K562 (cell line): ENCODE measurements around the gene HMGA1. TPM values are rescaled to one million over a fixed set of nuclear protein-coding genes. Genes with fewer than 3 reads are reported as not detected.

ENCODE experiments used
- ATAC-seq: fragments of 200-7000 bp; cut with Tn5 transposase; 3 replicates; pipeline ENCODE4 v1.9.1; 2020; ENCODE audit warnings: moderate library complexity
- BruUV-seq: library from RNA; stranded (reverse); fragments of 400-500 nt; replicated peaks from 2 replicates; lab custom pipeline; 2021; lab: Mats Ljungman, UMichigan
- CTCF ChIA-PET: fragments of 300-600 bp; formaldehyde crosslinking; extraction: SDS; loops from one replicate; lab custom pipeline; 2021; ENCODE audit warnings: low intra/inter-chr PET ratio; lab: Yijun Ruan, JAX
- POLR2A ChIA-PET: fragments of 300-600, 350-650 bp; sonication (Branson Sonifier 250); formaldehyde crosslinking; extraction: SDS; loops from one replicate; lab custom pipeline; 2021; ENCODE audit warnings: antibody characterized with exemption, inconsistent platforms; lab: Yijun Ruan, JAX
- DNase-seq, 4 experiments: peaks; one replicate each; pipeline versions ENCODE4 v3.0.0 to v3.0.0-alpha.2; 2011 to 2018; ENCODE audit warnings: low spot score in 3 of 4, mixed read lengths in 3 of 4; ENCODE audit errors: extremely low read depth in 1 of 4
- FAIRE-seq: peaks from 2 replicates; lab custom pipeline; 2011; peaks lifted over from hg19 to GRCh38; lab: Jason Lieb, UNC
- H2AFZ ChIP-seq: 2 replicates; pipeline ENCODE4 v1.6.0; 2011; ENCODE audit warnings: low read depth, low read length, control low read depth, inconsistent platforms
- H3K27ac ChIP-seq: fragments of 200-600 bp; 3 replicates; pipeline ENCODE4 v1.8.0; 2011; ENCODE audit warnings: low read depth, mild to moderate bottlenecking, control low read depth, inconsistent platforms, low read length, moderate library complexity, mixed read lengths; ENCODE audit errors: extremely low read depth
- H3K27me3 ChIP-seq, 2 experiments: fragments of 300-600 bp in 1 of 2; 2 replicates in 1 of 2; 3 replicates in 1 of 2; pipeline versions ENCODE4 v1.6.0 to v1.8.0; 2011; ENCODE audit warnings: inconsistent platforms in 2 of 2, low read length in 2 of 2, mild to moderate bottlenecking in 1 of 2, mixed read lengths in 1 of 2, moderate library complexity in 1 of 2; ENCODE audit not compliant: control insufficient read depth in 2 of 2, insufficient read depth in 2 of 2
- H3K36me3 ChIP-seq: fragments of 300-600 bp; 3 replicates; pipeline ENCODE4 v1.8.0; 2011; ENCODE audit warnings: mild to moderate bottlenecking, low read length, inconsistent platforms; ENCODE audit not compliant: control insufficient read depth, insufficient read depth
- H3K4me1 ChIP-seq, 2 experiments: fragments of 200-600 bp in 1 of 2; replicated peaks in 1 of 2; 2 replicates in 1 of 2; 3 replicates in 1 of 2; pipeline versions ENCODE4 v1.5.1 to v1.8.0; 2011; ENCODE audit warnings: inconsistent platforms in 2 of 2, low read length in 2 of 2, mild to moderate bottlenecking in 1 of 2, mixed read lengths in 1 of 2, moderate library complexity in 1 of 2; ENCODE audit not compliant: control insufficient read depth in 2 of 2, insufficient read depth in 2 of 2
- H3K4me2 ChIP-seq: 2 replicates; pipeline ENCODE4 v1.6.1; 2011; ENCODE audit warnings: low read length, control low read depth, inconsistent platforms, mixed read lengths; ENCODE audit not compliant: insufficient read depth
- H3K4me3 ChIP-seq: fragments of 200-600 bp; sonication (generic), shearing (Covaris generic); 2 replicates; pipeline ENCODE4 v1.5.1; 2016; ENCODE audit warnings: control low read depth, inconsistent platforms
- H3K79me2 ChIP-seq: fragments of 200-600 bp; 3 replicates; pipeline ENCODE4 v1.8.0; 2011; ENCODE audit warnings: low read length, inconsistent platforms; ENCODE audit not compliant: control insufficient read depth, insufficient read depth
- H3K9ac ChIP-seq, 2 experiments: 2 replicates each; pipeline versions ENCODE4 v1.6.0 to v1.6.1; 2011; ENCODE audit warnings: low read depth in 2 of 2, low read length in 2 of 2, control low read depth in 1 of 2, inconsistent platforms in 1 of 2, mild to moderate bottlenecking in 1 of 2, mixed read lengths in 1 of 2; ENCODE audit not compliant: insufficient read depth in 1 of 2
- H3K9me1 ChIP-seq: one replicate; pipeline ENCODE4 v1.6.0; 2011; ENCODE audit warnings: inconsistent platforms, mild to moderate bottlenecking, low read length, moderate library complexity; ENCODE audit not compliant: control insufficient read depth, insufficient read depth
- H3K9me3 ChIP-seq: replicated peaks from 2 replicates; pipeline ENCODE4 v1.5.1; 2011; ENCODE audit warnings: low read depth, low read length, inconsistent platforms; ENCODE audit not compliant: control insufficient read depth, insufficient read depth
- H4K20me1 ChIP-seq: replicated peaks from 2 replicates; pipeline ENCODE4 v1.6.1; 2011; ENCODE audit warnings: low read length, inconsistent platforms, mixed read lengths; ENCODE audit not compliant: control insufficient read depth, insufficient read depth
- EGR1 ChIP-seq: fragments of 450-650 bp; conservative IDR thresholded peaks from 2 replicates; pipeline ENCODE4 v1.6.1; 2017; ENCODE audit warnings: mild to moderate bottlenecking
- NR2C2 ChIP-seq, 2 experiments: fragments of 200-800 bp in 1 of 2; sonication (Bioruptor generic) in 1 of 2; sonication (generic) in 1 of 2; formaldehyde crosslinking in 1 of 2; IDR thresholded peaks; 2 replicates each; pipeline versions ENCODE4 v1.6.1 to v1.8.0; 2016 to 2022; ENCODE audit warnings: mild to moderate bottlenecking in 1 of 2, missing compliant biosample characterization in 1 of 2, missing genetic modification characterization in 1 of 2, missing genetic modification reagents in 1 of 2
- POLR2AphosphoS5 ChIP-seq: IDR thresholded peaks from 2 replicates; pipeline ENCODE4 v1.6.1; 2011; ENCODE audit warnings: mild to moderate bottlenecking, low read depth, low read length, moderate library complexity; ENCODE audit not compliant: control insufficient read depth, insufficient read depth
- POLR2G ChIP-seq: fragments of 200-400 bp; formaldehyde crosslinking; IDR thresholded peaks from 2 replicates; pipeline ENCODE4 v1.6.1; 2017; ENCODE audit warnings: low read depth, mild to moderate bottlenecking, antibody characterized with exemption, low read length, moderate library complexity
- RBFOX2 ChIP-seq: fragments of 200-400 bp; formaldehyde crosslinking; IDR thresholded peaks from 2 replicates; pipeline ENCODE4 v1.6.1; 2017; ENCODE audit warnings: low read depth, mild to moderate bottlenecking, low read length, moderate library complexity
- SREBF2 ChIP-seq: sonication (generic); formaldehyde crosslinking; IDR thresholded peaks from 2 replicates; pipeline ENCODE4 v1.4.0; 2020; ENCODE audit warnings: mild to moderate bottlenecking, missing genetic modification reagents
- ZBTB7A ChIP-seq: IDR thresholded peaks from 2 replicates; pipeline ENCODE4 v1.6.1; 2011; ENCODE audit warnings: low read depth, mild to moderate bottlenecking, low read length, moderate library complexity, borderline replicate concordance; ENCODE audit not compliant: control insufficient read depth
- ZFP30 ChIP-seq: fragments of 250-450 bp; sonication (Bioruptor Pico); IDR thresholded peaks from 2 replicates; pipeline ENCODE4 v1.8.0; 2022; ENCODE audit warnings: moderate library complexity, mild to moderate bottlenecking, inconsistent platforms, borderline replicate concordance
- ZNF41 ChIP-seq: fragments of 250-450 bp; sonication (Bioruptor Pico); conservative IDR thresholded peaks from 2 replicates; pipeline ENCODE4 v1.4.0; 2020; ENCODE audit warnings: mild to moderate bottlenecking
- ZNF740 ChIP-seq, 3 experiments: fragments of 200-800 bp in 1 of 3; sonication (Bioruptor generic) in 1 of 3; sonication (generic) in 1 of 3; formaldehyde crosslinking in 1 of 3; IDR thresholded peaks; 2 replicates each; pipeline versions ENCODE4 v1.6.1 to v1.8.0; 2016 to 2022; ENCODE audit warnings: mild to moderate bottlenecking in 2 of 3, missing compliant biosample characterization in 2 of 3, missing genetic modification characterization in 2 of 3, missing genetic modification reagents in 1 of 3
- WGBS: fragments of 100-300 bp; shearing (Covaris generic); methylation state at CpG from one replicate; pipeline ENCODE4 v1.1.6; 2016; ENCODE audit warnings: low coverage, mixed read lengths; ENCODE audit not compliant: insufficient coverage; ENCODE audit errors: missing lambda C conversion rate; 5-methylcytosine and 5-hydroxymethylcytosine counted together
- in situ Hi-C: fragments of 300-500 bp; cut with MboI; formaldehyde crosslinking; loops from 4 replicates; pipeline ENCODE4 v1.15.0; 2018; ENCODE audit warnings: inconsistent platforms, mixed read lengths
- intact Hi-C: fragments of 100-400 bp; cut with micrococcal nuclease; formaldehyde crosslinking; loops from 2 replicates; pipeline ENCODE4 v1.14.2; 2022
- polyA plus RNA-seq, 8 experiments: library from polyadenylated mRNA; depleted of rRNA in 4 of 8; stranded (reverse) in 5 of 8; unstranded in 3 of 8; fragments of >200 nt; fragmentation: Nextera tagmentation in 2 of 8; fragmentation: Illumina TruSeq in 1 of 8; extraction: Ambion mirVana in 2 of 8; extraction: Trizol in 1 of 8; gene quantifications; 2 replicates each; pipeline versions ENCODE4 v1.2.1 to v1.2.3, GENCODE V29; 2011 to 2014; ENCODE audit warnings: inconsistent platforms in 1 of 8, missing spikeins in 1 of 8
- total RNA-seq, 7 experiments: library from RNA; depleted of rRNA in 6 of 7; stranded (reverse); fragments of >200 nt in 6 of 7; fragmentation: Illumina TruSeq in 2 of 7; extraction: Trizol in 2 of 7; gene quantifications; 2 replicates each; pipeline versions ENCODE4 v1.2.1 to v1.2.3, GENCODE V29; 2011 to 2021; ENCODE audit warnings: low replicate concordance in 1 of 7
- TF ChIP-seq, protein P1 (sequence below): sonication (generic); formaldehyde crosslinking; IDR thresholded peaks from 2 replicates; pipeline ENCODE4 v1.8.0; 2023; ENCODE audit warnings: mild to moderate bottlenecking, missing genetic modification reagents
- TF ChIP-seq, protein P2 (sequence below): sonication (generic); formaldehyde crosslinking; IDR thresholded peaks from 2 replicates; pipeline ENCODE4 v1.9.0; 2022; ENCODE audit warnings: mild to moderate bottlenecking, missing genetic modification reagents

The HMGA1 gene
- total and polyA plus RNA-seq, 9 of the 15 experiments (the other 6 are each of a cell fraction or from before 2014, with no cell fraction given), result 27.8 to 1,947 (median 594) TPM

DNA sequence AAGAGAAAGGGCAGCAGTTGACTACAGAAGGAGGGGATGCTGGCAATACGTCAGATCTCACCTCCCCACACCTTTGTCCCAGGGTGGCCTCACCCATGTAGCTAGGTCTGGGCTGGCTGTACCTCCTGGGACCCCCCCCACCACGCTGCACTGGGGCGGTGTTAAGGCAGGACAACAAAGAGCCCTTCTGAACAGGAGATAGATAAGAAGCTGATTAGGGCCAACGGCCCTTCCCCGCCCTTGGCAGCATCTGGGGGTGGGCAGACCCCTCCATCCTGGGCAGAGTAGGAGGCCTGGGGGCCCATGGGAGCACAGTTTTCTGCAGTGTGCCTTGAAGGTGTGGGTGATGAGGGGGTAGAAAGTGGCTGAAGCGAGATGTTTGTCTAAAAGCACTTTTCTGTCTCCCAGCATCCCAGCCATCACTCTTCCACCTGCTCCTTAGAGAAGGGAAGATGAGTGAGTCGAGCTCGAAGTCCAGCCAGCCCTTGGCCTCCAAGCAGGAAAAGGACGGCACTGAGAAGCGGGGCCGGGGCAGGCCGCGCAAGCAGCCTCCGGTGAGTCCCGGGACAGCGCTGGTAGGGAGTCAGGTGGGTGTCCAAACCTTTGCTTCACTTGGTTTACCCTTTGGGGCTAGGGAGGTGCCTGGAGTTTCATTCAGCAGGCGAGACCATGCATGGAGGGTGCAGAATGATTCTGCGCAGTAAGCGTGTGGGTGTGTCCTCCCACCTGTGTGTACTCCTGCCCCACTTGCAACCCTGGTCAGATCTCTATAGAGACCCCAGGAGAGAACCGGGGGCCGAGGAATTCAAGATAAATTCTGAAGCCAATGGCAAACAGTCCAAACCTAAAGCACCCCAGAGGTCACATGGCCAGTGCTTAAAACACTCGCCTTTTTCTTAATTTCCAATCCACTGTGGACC, 3.9 kb downstream of the HMGA1 start:
- WGBS, result 76% methylated on average over 22 of the region's 22 CpGs
- H3K27ac ChIP-seq, result peak overlapping the region; percentile 98
- H4K20me1 ChIP-seq, result peaks cover 44% of the 10 kb centered on the region
- H3K9ac ChIP-seq, result peak overlapping the region; percentile 85 to 97; a peak in 3 of 4 replicates
- peaks cover 77% of the 10 kb centered on the region for H3K36me3 ChIP-seq
- intact Hi-C loops, result loop anchor here (5.0 kb wide), 1 partner anchor 183 kb away; no protein-coding TSS in a partner anchor
- H3K27me3 ChIP-seq, result no peaks in the 10 kb centered on the region
- H3K79me2 ChIP-seq, result peaks cover 78% of the 10 kb centered on the region
- H2AFZ ChIP-seq, result no peak overlapping the region
- FAIRE-seq (no peak), DNase-seq (peak in 2 of 4 experiments; percentile 11 to 20), ATAC-seq (no peak)
- peaks cover 73 to 74% of the 10 kb centered on the region in 2 experiments for H3K4me1 ChIP-seq
- H3K4me3 ChIP-seq, result peak overlapping the region; percentile 85; the same call in 1 of the 2 replicates
- POLR2A ChIA-PET, result interaction anchor here (0.6 to 1.6 kb wide), 8 partner anchors 9 to 563 kb away, joined by 3 to 8 read pairs (median 4); no protein-coding TSS in a partner anchor
- peak overlapping the region; percentile 85 for H3K4me2 ChIP-seq
- H3K9me3 ChIP-seq, result no peaks in the 10 kb centered on the region
- BruUV-seq, result no TSS peak
- H3K9me1 ChIP-seq, result no peaks in the 10 kb centered on the region
- TF ChIP-seq POLR2AphosphoS5 (peak; percentile 39; the same call in 1 of the 2 replicates), ZNF41 (CRISPR knock-in tag) (no peak), POLR2G (0 out of 2 replicates have a peak, but pooled peaks have one; percentile 46), ZBTB7A (peak; percentile 25; the same call in 1 of the 2 replicates), SREBF2 (CRISPR knock-in tag) (no peak), RBFOX2 (peak; percentile 66), ZFP30 (CRISPR knock-in tag) (no peak), ZNF740 (CRISPR knock-in tag; IDR thresholded peaks at IDR 0.05) (0 out of 2 replicates have a peak, but pooled peaks have one; percentile 38), ZNF740 (tag; IDR thresholded peaks at IDR 0.05) (peak in 1 of 2 experiments; percentile 76; a peak in 2 of 4 replicates), EGR1 (0 out of 2 replicates have a peak, but pooled peaks have one; percentile 28), NR2C2 (CRISPR knock-in tag; IDR thresholded peaks at IDR 0.05) (no peak), NR2C2 (tag; IDR thresholded peaks at IDR 0.05) (no peak)
- TF ChIP-seq, protein P1, sequence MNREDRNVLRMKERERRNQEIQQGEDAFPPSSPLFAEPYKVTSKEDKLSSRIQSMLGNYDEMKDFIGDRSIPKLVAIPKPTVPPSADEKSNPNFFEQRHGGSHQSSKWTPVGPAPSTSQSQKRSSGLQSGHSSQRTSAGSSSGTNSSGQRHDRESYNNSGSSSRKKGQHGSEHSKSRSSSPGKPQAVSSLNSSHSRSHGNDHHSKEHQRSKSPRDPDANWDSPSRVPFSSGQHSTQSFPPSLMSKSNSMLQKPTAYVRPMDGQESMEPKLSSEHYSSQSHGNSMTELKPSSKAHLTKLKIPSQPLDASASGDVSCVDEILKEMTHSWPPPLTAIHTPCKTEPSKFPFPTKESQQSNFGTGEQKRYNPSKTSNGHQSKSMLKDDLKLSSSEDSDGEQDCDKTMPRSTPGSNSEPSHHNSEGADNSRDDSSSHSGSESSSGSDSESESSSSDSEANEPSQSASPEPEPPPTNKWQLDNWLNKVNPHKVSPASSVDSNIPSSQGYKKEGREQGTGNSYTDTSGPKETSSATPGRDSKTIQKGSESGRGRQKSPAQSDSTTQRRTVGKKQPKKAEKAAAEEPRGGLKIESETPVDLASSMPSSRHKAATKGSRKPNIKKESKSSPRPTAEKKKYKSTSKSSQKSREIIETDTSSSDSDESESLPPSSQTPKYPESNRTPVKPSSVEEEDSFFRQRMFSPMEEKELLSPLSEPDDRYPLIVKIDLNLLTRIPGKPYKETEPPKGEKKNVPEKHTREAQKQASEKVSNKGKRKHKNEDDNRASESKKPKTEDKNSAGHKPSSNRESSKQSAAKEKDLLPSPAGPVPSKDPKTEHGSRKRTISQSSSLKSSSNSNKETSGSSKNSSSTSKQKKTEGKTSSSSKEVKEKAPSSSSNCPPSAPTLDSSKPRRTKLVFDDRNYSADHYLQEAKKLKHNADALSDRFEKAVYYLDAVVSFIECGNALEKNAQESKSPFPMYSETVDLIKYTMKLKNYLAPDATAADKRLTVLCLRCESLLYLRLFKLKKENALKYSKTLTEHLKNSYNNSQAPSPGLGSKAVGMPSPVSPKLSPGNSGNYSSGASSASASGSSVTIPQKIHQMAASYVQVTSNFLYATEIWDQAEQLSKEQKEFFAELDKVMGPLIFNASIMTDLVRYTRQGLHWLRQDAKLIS (CRISPR knock-in tag), result 0 out of 2 replicates have a peak, but pooled peaks have one; percentile 7
- TF ChIP-seq, protein P2, sequence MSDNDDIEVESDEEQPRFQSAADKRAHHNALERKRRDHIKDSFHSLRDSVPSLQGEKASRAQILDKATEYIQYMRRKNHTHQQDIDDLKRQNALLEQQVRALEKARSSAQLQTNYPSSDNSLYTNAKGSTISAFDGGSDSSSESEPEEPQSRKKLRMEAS (CRISPR knock-in tag), result 0 out of 2 replicates have a peak, but pooled peaks have one; percentile 30
- CTCF ChIA-PET, result no interaction called here
- in situ Hi-C loops, result no loop called here
